Measurements from ENCODE around the gene RSPH10B.
"Not testable (repeated sequence)": the region's sequence is repeated elsewhere in the genome, so short reads cannot be mapped to it uniquely, and the experiment has no call there.

The RSPH10B gene

DNA sequence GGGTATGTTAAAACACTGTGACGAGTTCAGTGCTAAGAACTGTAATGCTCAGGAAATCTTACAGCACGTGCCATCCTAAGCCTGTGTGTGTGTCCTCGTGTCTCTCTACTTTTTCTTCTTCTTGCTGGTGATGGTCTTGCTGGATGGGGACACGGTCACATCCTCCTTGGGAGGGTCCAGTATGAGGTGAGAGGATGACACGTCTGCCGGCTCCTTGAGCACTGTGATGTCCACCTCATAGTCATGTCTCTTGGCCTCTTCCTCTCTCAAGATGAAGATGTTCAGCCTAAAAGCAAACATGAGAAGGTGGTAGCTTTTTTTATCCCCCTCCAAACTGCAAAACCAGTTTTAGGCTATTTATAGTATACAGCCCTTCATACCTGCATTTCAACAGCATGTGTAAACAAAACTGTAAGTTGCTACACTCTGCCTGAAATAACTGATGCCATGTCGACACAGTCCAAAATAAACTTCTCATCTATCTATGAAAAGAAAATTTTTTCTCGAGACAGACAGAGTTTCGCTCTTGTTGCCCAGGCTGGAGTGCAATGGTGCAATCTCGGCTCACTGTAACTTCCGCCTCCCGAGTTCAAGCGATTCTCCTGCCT is 44.1 kb downstream of the RSPH10B start:
- not testable (repeated sequence) for DNase-seq (ENCODE audit: low read depth)

DNA sequence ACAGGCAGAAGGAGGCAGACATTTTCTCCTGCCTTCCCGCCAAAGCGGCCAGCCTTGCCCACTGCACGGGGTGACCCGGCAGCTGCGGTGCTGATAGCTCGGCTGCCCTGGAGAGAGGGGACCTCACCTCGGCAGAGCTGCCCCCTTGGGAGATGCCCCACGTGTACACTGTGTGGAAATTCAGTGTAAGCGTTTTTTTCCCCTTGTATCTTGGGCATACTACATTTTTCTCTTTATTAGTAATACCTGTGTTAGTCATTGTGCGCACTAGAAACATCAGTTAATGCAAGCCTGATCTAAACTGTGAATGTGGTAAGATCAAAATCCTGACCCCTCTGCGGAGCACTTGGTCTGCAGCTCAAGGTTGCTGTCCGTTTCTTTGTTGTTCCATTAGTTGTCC is 45.9 kb downstream of the RSPH10B start:
- DNase-seq (ENCODE audit: low read depth): not testable (repeated sequence)

DNA sequence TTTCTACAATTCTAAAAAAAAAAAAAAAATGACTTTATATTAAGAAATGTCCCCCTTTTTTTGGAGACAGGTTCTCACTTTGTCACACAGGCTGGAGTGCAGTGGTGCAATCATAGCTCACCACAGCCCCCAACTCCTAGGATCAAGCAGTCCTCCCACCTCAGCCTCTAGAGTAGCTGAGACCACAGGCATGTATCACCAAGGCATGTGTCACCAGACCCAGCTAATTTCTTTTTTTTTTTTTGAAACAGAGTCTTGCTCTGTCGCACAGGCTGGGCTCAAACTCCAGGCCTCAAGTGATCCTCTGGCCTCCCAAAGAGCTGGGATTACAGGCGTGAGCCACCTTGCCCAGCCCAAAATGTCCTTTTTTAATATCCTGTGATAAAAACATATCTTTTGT is 46.3 kb downstream of the RSPH10B start:
- not testable (repeated sequence) for DNase-seq (ENCODE audit: low read depth)

DNA sequence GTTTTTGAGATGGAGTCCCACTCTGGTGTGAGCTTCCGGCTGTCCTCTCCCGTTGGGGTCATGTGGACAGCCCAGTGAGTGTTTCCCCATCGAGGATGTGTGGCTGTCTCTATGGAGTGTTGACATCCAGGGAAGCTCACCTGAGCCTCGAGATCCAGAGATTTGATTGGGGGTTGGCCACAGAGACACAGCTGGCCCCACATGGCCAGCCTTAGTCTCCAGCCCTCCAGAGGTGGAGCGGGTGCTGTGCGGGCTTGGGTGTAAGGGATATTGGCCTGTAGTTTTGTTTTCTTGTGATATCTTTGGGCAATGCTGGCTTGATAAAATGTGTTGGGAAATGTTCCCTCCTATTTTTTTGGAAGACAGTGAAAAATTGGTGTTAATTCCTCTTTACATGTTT is 54.0 kb downstream of the RSPH10B start:
- DNase-seq (ENCODE audit: low read depth): not testable (repeated sequence)

DNA sequence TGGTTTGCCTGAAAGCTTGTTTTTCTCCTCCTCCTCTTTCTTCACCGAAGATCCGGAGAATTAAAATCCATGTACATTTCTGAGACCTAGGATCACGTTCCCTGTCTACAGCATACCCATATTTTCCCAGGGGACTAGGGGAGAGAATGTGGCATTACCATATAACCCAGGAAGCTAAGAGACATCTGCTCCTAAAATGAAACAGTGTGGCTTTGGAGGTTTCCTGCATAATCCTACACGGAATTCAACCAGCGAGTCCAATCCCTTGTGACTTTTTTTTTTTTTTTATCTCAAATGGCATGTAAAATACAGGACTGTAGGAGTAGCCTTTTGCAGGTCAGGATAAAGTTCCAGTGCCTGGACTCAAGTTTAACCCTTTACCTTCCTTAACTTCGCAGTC is 61.7 kb downstream of the RSPH10B start:
- not testable (repeated sequence) for DNase-seq (ENCODE audit: low read depth)

DNA sequence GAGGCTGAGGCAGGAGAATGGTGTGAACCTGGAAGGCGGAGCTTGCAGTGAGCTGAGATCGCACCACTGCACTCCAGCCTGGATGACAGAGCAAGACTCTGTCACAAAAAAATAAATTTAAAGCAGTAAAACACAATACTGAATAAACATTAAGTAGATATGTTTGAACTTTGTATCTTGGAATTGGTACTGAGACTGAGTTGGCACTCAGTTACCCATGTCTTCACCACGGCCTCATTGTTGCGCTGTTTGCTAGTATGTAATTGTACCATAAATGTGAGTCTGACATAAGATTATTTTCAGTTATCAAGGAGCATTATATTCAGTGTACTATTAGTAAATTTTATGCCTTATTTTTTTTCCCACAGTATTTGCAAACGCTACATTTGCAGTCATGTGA is 65.8 kb downstream of the RSPH10B start:
- DNase-seq (ENCODE audit: low read depth): not testable (repeated sequence)

DNA sequence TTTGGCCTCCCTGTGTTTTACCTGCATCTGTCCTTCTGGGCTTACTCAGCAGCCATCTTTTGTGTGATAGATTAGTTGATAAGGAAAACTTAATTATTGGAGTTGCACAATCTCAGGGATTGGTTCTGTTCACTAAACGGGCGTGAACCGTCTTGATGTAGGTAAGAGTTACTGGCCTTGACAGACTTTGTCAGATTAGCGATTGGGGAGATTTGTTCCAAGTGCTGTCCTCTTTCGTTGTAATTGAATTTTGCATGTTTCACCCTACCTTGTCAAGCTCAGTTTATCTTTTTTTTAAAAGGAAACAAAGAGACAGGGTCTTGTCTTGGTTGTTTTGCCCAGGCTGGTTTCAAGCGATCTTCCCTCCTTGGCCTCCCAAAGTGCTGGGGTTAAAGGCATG is 67.5 kb downstream of the RSPH10B start:
- not testable (repeated sequence) for DNase-seq (ENCODE audit: low read depth)

DNA sequence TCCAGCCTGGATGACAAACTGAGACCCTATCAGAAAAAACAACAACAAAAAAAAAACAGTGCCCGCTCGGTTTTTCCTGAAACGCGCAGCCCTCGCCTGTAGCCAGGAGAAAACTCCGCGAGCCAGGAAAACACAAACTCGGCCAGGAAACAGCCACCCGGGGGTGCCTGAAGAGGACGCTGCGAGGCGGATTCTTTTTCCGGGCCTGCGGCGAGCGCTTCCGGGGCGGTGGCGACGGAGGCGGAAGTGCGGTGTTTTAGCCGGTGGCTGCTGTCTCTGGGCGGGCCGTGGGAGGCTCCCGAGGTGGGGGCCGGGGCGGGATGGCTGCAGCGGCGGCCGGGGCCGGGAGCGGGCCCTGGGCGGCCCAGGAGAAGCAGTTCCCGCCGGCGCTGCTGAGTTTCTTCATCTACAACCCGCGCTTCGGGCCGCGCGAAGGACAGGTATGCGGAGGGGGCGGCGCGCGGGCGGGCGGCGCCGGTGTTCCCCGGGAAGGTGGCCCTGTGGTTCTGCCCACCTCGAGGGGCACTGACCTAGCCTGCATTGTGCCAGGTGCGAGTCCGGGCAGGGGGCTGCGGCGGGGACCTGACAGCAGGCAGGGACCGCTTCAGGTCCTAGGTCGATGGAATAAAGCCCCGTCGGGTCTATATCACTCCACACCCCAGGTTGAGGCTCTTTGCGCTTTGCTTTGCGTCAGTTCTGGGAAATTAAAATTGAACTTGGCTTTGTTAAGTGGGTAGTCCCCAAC is 71.8 kb downstream of the RSPH10B start, which contains the start of gene CCZ1:
CCZ1 (plus strand) TSS at position 254 of the 745 bp plus-strand sequence; CDS start at position 321, 67 bp downstream.
- DNase-seq (ENCODE audit: low read depth): peak; percentile 4

DNA sequence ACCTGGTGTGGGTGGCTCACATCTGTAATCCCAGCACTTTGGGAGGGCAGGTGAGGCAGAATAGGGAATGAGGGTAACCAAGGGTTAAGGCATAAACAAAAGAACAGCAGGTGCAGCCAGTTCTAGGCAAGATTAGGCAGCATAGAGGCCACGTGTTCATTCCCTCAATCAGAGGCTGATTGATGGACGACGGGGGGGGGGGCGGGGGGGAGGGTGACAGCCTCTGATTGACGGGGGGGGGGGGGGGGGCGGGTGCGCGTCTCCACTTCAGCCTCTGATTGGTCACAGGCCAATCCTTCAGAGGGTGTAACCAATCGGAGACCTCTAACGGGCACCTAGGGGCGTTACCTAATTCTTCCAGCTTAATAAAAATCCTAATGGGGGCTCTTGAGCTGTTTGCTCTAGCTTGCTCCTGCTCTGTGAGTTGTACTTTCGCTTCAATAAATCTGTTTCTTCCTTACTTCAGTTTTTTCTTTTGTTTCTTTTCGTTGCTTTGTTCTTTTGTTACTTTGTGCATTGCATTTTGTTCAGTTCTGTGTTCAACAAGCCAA is 73.0 kb downstream of the RSPH10B start:
- not testable (repeated sequence) for DNase-seq (ENCODE audit: low read depth)

DNA sequence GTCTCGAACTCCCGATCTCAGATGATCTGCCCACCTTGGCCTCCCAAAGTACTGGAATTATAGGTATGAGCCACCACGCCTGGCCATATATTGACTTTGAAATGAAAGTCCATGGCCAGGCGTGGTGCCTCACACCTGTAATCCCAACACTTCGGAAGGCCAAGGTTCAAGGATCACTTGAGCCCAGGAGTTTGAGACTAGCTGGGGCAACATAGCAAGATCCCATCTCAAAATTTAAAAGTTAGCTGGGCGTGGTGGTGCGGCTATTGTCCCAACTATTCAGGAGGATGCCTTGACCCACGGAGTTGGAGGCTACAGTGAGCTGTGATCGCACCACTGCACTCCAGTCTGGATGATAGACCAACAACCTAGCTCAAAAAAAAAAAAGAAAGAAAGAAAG is 78.0 kb downstream of the RSPH10B start:
- DNase-seq (ENCODE audit: low read depth): no peak

DNA sequence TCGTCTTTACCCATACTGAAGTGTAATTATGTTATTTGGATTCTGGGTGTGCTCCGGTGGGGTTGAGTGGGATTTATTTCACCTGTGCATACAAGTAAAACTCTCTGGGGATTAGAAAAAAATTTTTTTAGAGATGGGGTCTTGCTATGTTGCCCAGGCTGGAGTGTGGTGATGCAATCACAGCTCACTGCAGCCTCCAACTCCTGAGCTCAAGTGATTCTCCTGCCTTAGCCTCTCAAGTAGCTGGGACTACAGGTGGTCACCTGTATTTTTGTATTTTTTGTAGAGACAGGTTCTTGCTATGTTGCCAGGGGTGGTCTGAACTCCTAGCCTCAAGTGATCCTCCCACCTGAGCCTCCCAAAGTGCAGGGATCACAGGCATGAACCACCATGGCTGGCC is 80.2 kb downstream of the RSPH10B start:
- DNase-seq (ENCODE audit: low read depth): not testable (repeated sequence)

DNA sequence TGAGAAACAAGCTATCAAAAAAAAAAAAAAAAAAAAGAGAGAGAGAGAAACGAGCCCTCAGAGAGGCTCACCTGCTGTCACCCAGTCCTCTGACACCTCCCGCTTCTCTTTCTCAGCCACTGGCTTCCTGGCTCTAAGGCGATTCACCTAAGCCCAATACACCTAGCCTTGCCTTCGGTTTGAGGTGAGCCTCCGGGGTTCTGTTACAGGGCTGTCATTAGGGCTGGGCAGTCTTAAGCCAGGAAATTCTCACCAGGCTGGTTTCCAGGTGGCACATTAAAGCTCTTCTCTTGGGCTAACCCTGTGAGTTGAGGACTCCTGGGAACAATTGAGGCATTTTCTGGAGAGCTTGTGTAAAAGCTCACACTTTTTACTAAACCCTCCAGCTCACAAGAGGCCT is 82.5 kb downstream of the RSPH10B start:
- DNase-seq (ENCODE audit: low read depth): not testable (repeated sequence)

DNA sequence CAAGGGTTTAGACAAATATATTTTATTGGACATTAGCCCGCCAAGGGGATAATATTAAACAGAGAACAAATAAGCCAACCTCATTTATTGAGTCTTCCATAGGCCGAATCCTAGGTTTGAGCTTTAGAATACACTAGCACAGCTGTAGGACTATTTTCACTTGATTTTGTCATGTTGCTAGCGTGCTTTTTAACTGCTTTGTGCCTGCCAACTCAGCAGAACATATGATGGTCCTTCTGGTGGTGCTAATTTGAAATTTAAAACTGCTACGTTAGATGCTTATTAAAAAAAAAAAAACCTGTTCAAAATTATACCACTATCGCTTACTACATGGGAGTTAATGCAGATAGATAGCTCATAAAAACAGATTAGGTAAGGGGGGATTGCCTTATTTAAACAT is 86.1 kb downstream of the RSPH10B start:
- DNase-seq (ENCODE audit: low read depth): not testable (repeated sequence)

DNA sequence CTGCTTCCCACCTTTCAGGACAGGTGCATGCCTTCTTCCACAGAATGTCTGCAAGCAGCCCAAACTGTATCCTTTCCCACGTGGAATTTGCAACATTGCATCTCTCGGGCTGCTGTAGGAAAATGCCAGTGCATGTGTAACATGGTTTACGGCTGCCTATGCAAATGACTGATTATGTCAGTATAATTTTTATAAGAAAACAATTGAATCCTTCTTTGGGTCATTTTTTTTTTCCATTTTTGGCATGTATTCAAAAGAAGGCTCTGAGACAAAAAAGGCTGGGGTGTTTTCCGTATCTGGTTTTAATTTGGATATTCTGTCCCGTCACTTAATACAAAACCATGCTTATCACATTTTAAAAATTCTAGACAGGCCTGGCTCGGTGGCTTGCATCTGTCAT is 90.4 kb downstream of the RSPH10B start:
- DNase-seq (ENCODE audit: low read depth): not testable (repeated sequence)

DNA sequence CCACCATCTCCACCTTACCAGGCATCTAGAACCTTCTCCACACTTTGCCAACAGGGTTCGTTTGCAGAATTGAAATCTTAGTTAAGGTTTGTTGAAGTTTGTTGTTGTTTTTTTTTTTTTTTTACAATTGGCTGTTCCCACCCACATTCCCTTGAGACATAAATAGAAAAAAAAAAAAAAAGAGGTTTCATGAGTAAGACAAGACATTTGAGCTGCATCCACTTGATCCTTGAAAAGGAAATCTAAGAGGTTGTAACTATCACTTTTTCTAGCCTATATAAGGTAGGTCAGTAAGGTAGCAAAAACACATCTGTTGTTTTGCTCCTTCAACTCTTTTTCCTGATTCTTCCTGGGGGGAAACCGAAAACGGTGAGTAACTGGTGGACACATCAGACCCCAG is 90.9 kb downstream of the RSPH10B start:
- DNase-seq (ENCODE audit: low read depth): not testable (repeated sequence)

Data from fibroblast of gingiva (primary cell).